ENCODE data around the gene LOXL1. TPM values are rescaled to one million over a fixed set of nuclear protein-coding genes. Genes with fewer than 3 reads are reported as not detected.

Gene LOXL1
- total RNA-seq, 1 experiment from 2014 or later = not detected

GRCh38 chr15:73914145-73914544 lies 12.1 kb upstream of the LOXL1 start:
- no peak for DNase-seq
- H3K79me2 ChIP-seq (ENCODE audit: low read length) = no peaks in the 10 kb centered on the region

GRCh38 chr15:73915082-73915481 lies 11.2 kb upstream of the LOXL1 start:
- no peaks in the 10 kb centered on the region for H3K9me2 ChIP-seq (replicated peaks; ENCODE audit: insufficient read depth, low read length)
- no peak overlapping the region for H2AFZ ChIP-seq (ENCODE audit: low read length)
- H3K36me3 ChIP-seq (ENCODE audit: insufficient read depth, low read length) = no peaks in the 10 kb centered on the region
- H3K9me3 ChIP-seq (ENCODE audit: low read length) = no peaks in the 10 kb centered on the region
- H3K4me3 ChIP-seq (ENCODE audit: low read length) = no peak overlapping the region
- no peak for DNase-seq
- H3K4me1 ChIP-seq (ENCODE audit: low read length) = no peaks in the 10 kb centered on the region
- no peaks in the 10 kb centered on the region for H3K27me3 ChIP-seq (ENCODE audit: low read length)
- no peaks in the 10 kb centered on the region for H3K79me2 ChIP-seq (ENCODE audit: low read length)
- H3K27ac ChIP-seq (ENCODE audit: low read length) = no peak overlapping the region
- no peak overlapping the region for H3K4me2 ChIP-seq (ENCODE audit: low read depth, low read length, poor library complexity, severe bottlenecking)
- H3K9ac ChIP-seq (ENCODE audit: low read length) = no peak overlapping the region
- no peaks in the 10 kb centered on the region for H4K20me1 ChIP-seq (ENCODE audit: insufficient read depth, low read depth, low read length)

More at GRCh38 chr15:73914145-73914544, 12.1 kb upstream of the LOXL1 start:
- Histone ChIP-seq H3K9me2 (replicated peaks; ENCODE audit: insufficient read depth, low read length) (no peaks in the 10 kb centered on the region), H3K4me2 (ENCODE audit: low read depth, low read length, poor library complexity, severe bottlenecking) (no peak overlapping the region), H3K9ac (ENCODE audit: low read length) (no peak overlapping the region), H4K20me1 (ENCODE audit: insufficient read depth, low read depth, low read length) (no peaks in the 10 kb centered on the region), H3K27ac (ENCODE audit: low read length) (no peak overlapping the region), H3K4me3 (ENCODE audit: low read length) (no peak overlapping the region), H3K36me3 (ENCODE audit: insufficient read depth, low read length) (no peaks in the 10 kb centered on the region), H2AFZ (ENCODE audit: low read length) (no peak overlapping the region), H3K27me3 (ENCODE audit: low read length) (no peaks in the 10 kb centered on the region), H3K4me1 (ENCODE audit: low read length) (no peaks in the 10 kb centered on the region), H3K9me3 (ENCODE audit: low read length) (no peaks in the 10 kb centered on the region)

- no peak overlapping the region for H3K4me2 ChIP-seq (ENCODE audit: low read depth, low read length, poor library complexity, severe bottlenecking)
- no peaks in the 10 kb centered on the region for H3K4me1 ChIP-seq (ENCODE audit: low read length)
- H3K79me2 ChIP-seq (ENCODE audit: low read length) = no peaks in the 10 kb centered on the region
- H4K20me1 ChIP-seq (ENCODE audit: insufficient read depth, low read depth, low read length) = no peaks in the 10 kb centered on the region
- H3K27me3 ChIP-seq (ENCODE audit: low read length) = no peaks in the 10 kb centered on the region
- no peaks in the 10 kb centered on the region for H3K9me3 ChIP-seq (ENCODE audit: low read length)
- DNase-seq = no peak
- H3K9me2 ChIP-seq (replicated peaks; ENCODE audit: insufficient read depth, low read length) = no peaks in the 10 kb centered on the region
- H3K4me3 ChIP-seq (ENCODE audit: low read length) = no peak overlapping the region
- H3K9ac ChIP-seq (ENCODE audit: low read length) = no peak overlapping the region
- no peak overlapping the region for H2AFZ ChIP-seq (ENCODE audit: low read length)
- no peak overlapping the region for H3K27ac ChIP-seq (ENCODE audit: low read length)
- H3K36me3 ChIP-seq (ENCODE audit: insufficient read depth, low read length) = no peaks in the 10 kb centered on the region
Observed at GRCh38 chr15:73918784-73919183, 7.5 kb upstream of the LOXL1 start.

- H3K79me2 ChIP-seq (ENCODE audit: low read length) = no peaks in the 10 kb centered on the region
- no peaks in the 10 kb centered on the region for H3K36me3 ChIP-seq (ENCODE audit: insufficient read depth, low read length)
- no peak overlapping the region for H3K9ac ChIP-seq (ENCODE audit: low read length)
- H4K20me1 ChIP-seq (ENCODE audit: insufficient read depth, low read depth, low read length) = 0 out of 2 replicates have a peak, but pooled peaks cover 3% of the 10 kb centered on the region
- H3K27me3 ChIP-seq (ENCODE audit: low read length) = no peaks in the 10 kb centered on the region
- no peak overlapping the region for H3K4me2 ChIP-seq (ENCODE audit: low read depth, low read length, poor library complexity, severe bottlenecking)
- H3K27ac ChIP-seq (ENCODE audit: low read length) = no peak overlapping the region
- H3K9me2 ChIP-seq (replicated peaks; ENCODE audit: insufficient read depth, low read length) = no peaks in the 10 kb centered on the region
- no peaks in the 10 kb centered on the region for H3K4me1 ChIP-seq (ENCODE audit: low read length)
- H3K9me3 ChIP-seq (ENCODE audit: low read length) = no peaks in the 10 kb centered on the region
- H3K4me3 ChIP-seq (ENCODE audit: low read length) = no peak overlapping the region
- no peak overlapping the region for H2AFZ ChIP-seq (ENCODE audit: low read length)
- DNase-seq = no peak
Observed at GRCh38 chr15:73919706-73920105, 6.6 kb upstream of the LOXL1 start.

- H3K4me1 ChIP-seq (ENCODE audit: low read length) = no peaks in the 10 kb centered on the region
- H3K79me2 ChIP-seq (ENCODE audit: low read length) = no peaks in the 10 kb centered on the region
- H3K36me3 ChIP-seq (ENCODE audit: insufficient read depth, low read length) = no peaks in the 10 kb centered on the region
- H3K9ac ChIP-seq (ENCODE audit: low read length) = no peak overlapping the region
- no peaks in the 10 kb centered on the region for H3K9me2 ChIP-seq (replicated peaks; ENCODE audit: insufficient read depth, low read length)
- 0 out of 2 replicates have a peak, but pooled peaks cover 3% of the 10 kb centered on the region for H4K20me1 ChIP-seq (ENCODE audit: insufficient read depth, low read depth, low read length)
- H3K27ac ChIP-seq (ENCODE audit: low read length) = no peak overlapping the region
- no peaks in the 10 kb centered on the region for H3K27me3 ChIP-seq (ENCODE audit: low read length)
- no peaks in the 10 kb centered on the region for H3K9me3 ChIP-seq (ENCODE audit: low read length)
- DNase-seq = no peak
- H3K4me2 ChIP-seq (ENCODE audit: low read depth, low read length, poor library complexity, severe bottlenecking) = no peak overlapping the region
- no peak overlapping the region for H3K4me3 ChIP-seq (ENCODE audit: low read length)
- no peak overlapping the region for H2AFZ ChIP-seq (ENCODE audit: low read length)
Observed at GRCh38 chr15:73921254-73921925, 4.9 kb upstream of the LOXL1 start.

GRCh38 chr15:73922186-73923151 lies 3.8 kb upstream of the LOXL1 start:
- Histone ChIP-seq H2AFZ (ENCODE audit: low read length) (no peak overlapping the region), H3K9me2 (replicated peaks; ENCODE audit: insufficient read depth, low read length) (no peaks in the 10 kb centered on the region), H4K20me1 (ENCODE audit: insufficient read depth, low read depth, low read length) (0 out of 2 replicates have a peak, but pooled peaks cover 3% of the 10 kb centered on the region), H3K79me2 (ENCODE audit: low read length) (no peaks in the 10 kb centered on the region), H3K4me1 (ENCODE audit: low read length) (no peaks in the 10 kb centered on the region), H3K9me3 (ENCODE audit: low read length) (no peaks in the 10 kb centered on the region), H3K36me3 (ENCODE audit: insufficient read depth, low read length) (no peaks in the 10 kb centered on the region), H3K4me2 (ENCODE audit: low read depth, low read length, poor library complexity, severe bottlenecking) (no peak overlapping the region), H3K27ac (ENCODE audit: low read length) (no peak overlapping the region), H3K4me3 (ENCODE audit: low read length) (no peak overlapping the region), H3K27me3 (ENCODE audit: low read length) (no peaks in the 10 kb centered on the region), H3K9ac (ENCODE audit: low read length) (no peak overlapping the region)
- no peak for DNase-seq

- no peaks in the 10 kb centered on the region for H3K79me2 ChIP-seq (ENCODE audit: low read length)
- no peak overlapping the region for H3K4me3 ChIP-seq (ENCODE audit: low read length)
- H3K9me3 ChIP-seq (ENCODE audit: low read length) = no peaks in the 10 kb centered on the region
- no peak overlapping the region for H3K9ac ChIP-seq (ENCODE audit: low read length)
- no peak overlapping the region for H3K27ac ChIP-seq (ENCODE audit: low read length)
- H3K27me3 ChIP-seq (ENCODE audit: low read length) = no peaks in the 10 kb centered on the region
- no peaks in the 10 kb centered on the region for H3K4me1 ChIP-seq (ENCODE audit: low read length)
- H3K4me2 ChIP-seq (ENCODE audit: low read depth, low read length, poor library complexity, severe bottlenecking) = no peak overlapping the region
- 0 out of 2 replicates have a peak, but pooled peaks cover 3% of the 10 kb centered on the region for H4K20me1 ChIP-seq (ENCODE audit: insufficient read depth, low read depth, low read length)
- DNase-seq = no peak
- no peaks in the 10 kb centered on the region for H3K9me2 ChIP-seq (replicated peaks; ENCODE audit: insufficient read depth, low read length)
- no peaks in the 10 kb centered on the region for H3K36me3 ChIP-seq (ENCODE audit: insufficient read depth, low read length)
- no peak overlapping the region for H2AFZ ChIP-seq (ENCODE audit: low read length)
Observed at GRCh38 chr15:73923156-73923487, 3.1 kb upstream of the LOXL1 start.

GRCh38 chr15:73923488-73924164 lies 2.6 kb upstream of the LOXL1 start:
- Histone ChIP-seq H3K27me3 (ENCODE audit: low read length) (no peaks in the 10 kb centered on the region), H3K4me3 (ENCODE audit: low read length) (no peak overlapping the region), H3K36me3 (ENCODE audit: insufficient read depth, low read length) (no peaks in the 10 kb centered on the region), H4K20me1 (ENCODE audit: insufficient read depth, low read depth, low read length) (0 out of 2 replicates have a peak, but pooled peaks cover 3% of the 10 kb centered on the region), H3K9me2 (replicated peaks; ENCODE audit: insufficient read depth, low read length) (no peaks in the 10 kb centered on the region), H3K9me3 (ENCODE audit: low read length) (no peaks in the 10 kb centered on the region), H3K27ac (ENCODE audit: low read length) (no peak overlapping the region), H2AFZ (ENCODE audit: low read length) (no peak overlapping the region), H3K4me1 (ENCODE audit: low read length) (no peaks in the 10 kb centered on the region), H3K9ac (ENCODE audit: low read length) (no peak overlapping the region), H3K79me2 (ENCODE audit: low read length) (no peaks in the 10 kb centered on the region), H3K4me2 (ENCODE audit: low read depth, low read length, poor library complexity, severe bottlenecking) (no peak overlapping the region)
- no peak for DNase-seq

All from Karpas-422 (cell line).